HepG2 (cell line): ENCODE measurements around the gene SBK3. TPM values are rescaled to one million over a fixed set of nuclear protein-coding genes. Genes with fewer than 3 reads are reported as not detected.

ENCODE experiments used
- ATAD3A ChIP-seq: sonication (generic); formaldehyde crosslinking; IDR thresholded peaks from 2 replicates; pipeline ENCODE4 v1.4.0; 2020; ENCODE audit warnings: missing genetic modification reagents
- DNMT3B ChIP-seq: conservative IDR thresholded peaks from 2 replicates; pipeline ENCODE4 v1.6.1; 2016; ENCODE audit warnings: missing biosample characterization, control low read depth
- FOXM1 ChIP-seq: sonication (generic); formaldehyde crosslinking; IDR thresholded peaks from 2 replicates; pipeline ENCODE4 v1.5.0; 2020; ENCODE audit warnings: missing genetic modification reagents
- PLRG1 ChIP-seq: fragments of 450-650 bp; conservative IDR thresholded peaks from 2 replicates; pipeline ENCODE4 v1.6.1; 2016
- POGZ ChIP-seq: sonication (generic); formaldehyde crosslinking; IDR thresholded peaks from 2 replicates; pipeline ENCODE4 v1.4.0; 2020; ENCODE audit warnings: mild to moderate bottlenecking, missing genetic modification reagents
- RFXANK ChIP-seq: IDR thresholded peaks from 2 replicates; pipeline ENCODE4 v1.6.1; 2016
- ZBTB8A ChIP-seq: sonication (generic); formaldehyde crosslinking; IDR thresholded peaks from 2 replicates; pipeline ENCODE4 v1.4.0; 2020; ENCODE audit warnings: mild to moderate bottlenecking, low read depth, missing genetic modification reagents, borderline replicate concordance
- ZNF20 ChIP-seq: sonication (generic); formaldehyde crosslinking; IDR thresholded peaks from 2 replicates; pipeline ENCODE4 v1.4.0; 2020; ENCODE audit warnings: mild to moderate bottlenecking, moderate library complexity, missing genetic modification reagents
- ZNF343 ChIP-seq: sonication (generic); formaldehyde crosslinking; IDR thresholded peaks from 2 replicates; pipeline ENCODE4 v1.4.0; 2020; ENCODE audit warnings: mild to moderate bottlenecking, missing genetic modification reagents
- ZNF501 ChIP-seq: sonication (generic); formaldehyde crosslinking; IDR thresholded peaks from 2 replicates; pipeline ENCODE4 v1.5.1; 2020; ENCODE audit warnings: mild to moderate bottlenecking, moderate library complexity, missing genetic modification reagents
- polyA plus RNA-seq, 8 experiments: library from polyadenylated mRNA; depleted of rRNA in 3 of 8; stranded (reverse) in 7 of 8; unstranded in 1 of 8; fragments of >200 nt; fragmentation: Illumina TruSeq in 4 of 8; extraction: Trizol in 4 of 8; gene quantifications; 2 replicates each; pipeline versions ENCODE4 v1.2.1 to v1.2.3, GENCODE V29; 2011 to 2016; ENCODE audit warnings: low read depth in 4 of 8, missing spikeins in 1 of 8, mixed read lengths in 1 of 8; ENCODE audit not compliant: insufficient read depth in 1 of 8
- total RNA-seq, 5 experiments: library from RNA; depleted of rRNA; stranded (reverse); fragments of >200 nt; fragmentation: Illumina TruSeq; extraction: Trizol; gene quantifications; 2 replicates each; pipeline ENCODE4 v1.2.3, GENCODE V29; 2016; ENCODE audit warnings: low read depth in 1 of 5
- TF ChIP-seq, protein P1 (sequence below): sonication (generic); formaldehyde crosslinking; IDR thresholded peaks from 2 replicates; pipeline ENCODE4 v1.8.1; 2022; ENCODE audit warnings: mild to moderate bottlenecking, missing genetic modification reagents
- TF ChIP-seq, protein P2 (sequence below): sonication (generic); formaldehyde crosslinking; IDR thresholded peaks from 2 replicates; pipeline ENCODE4 v1.5.1; 2020; ENCODE audit warnings: mild to moderate bottlenecking, missing genetic modification reagents, borderline replicate concordance
- TF ChIP-seq, protein P3 (sequence below): sonication (generic); formaldehyde crosslinking; IDR thresholded peaks from 2 replicates; pipeline ENCODE4 v1.8.0; 2022; ENCODE audit warnings: missing genetic modification reagents, mild to moderate bottlenecking, moderate library complexity, borderline replicate concordance
- TF ChIP-seq, protein P4 (sequence below): sonication (generic); formaldehyde crosslinking; IDR thresholded peaks from 2 replicates; pipeline ENCODE4 v1.9.0; 2021; ENCODE audit warnings: missing genetic modification reagents, mild to moderate bottlenecking, borderline replicate concordance

The SBK3 gene
- total and polyA plus RNA-seq, 2 of the 13 experiments (the other 11 are each of a cell fraction or from before 2014, with no cell fraction given): 0.66 to 0.77 TPM

DNA sequence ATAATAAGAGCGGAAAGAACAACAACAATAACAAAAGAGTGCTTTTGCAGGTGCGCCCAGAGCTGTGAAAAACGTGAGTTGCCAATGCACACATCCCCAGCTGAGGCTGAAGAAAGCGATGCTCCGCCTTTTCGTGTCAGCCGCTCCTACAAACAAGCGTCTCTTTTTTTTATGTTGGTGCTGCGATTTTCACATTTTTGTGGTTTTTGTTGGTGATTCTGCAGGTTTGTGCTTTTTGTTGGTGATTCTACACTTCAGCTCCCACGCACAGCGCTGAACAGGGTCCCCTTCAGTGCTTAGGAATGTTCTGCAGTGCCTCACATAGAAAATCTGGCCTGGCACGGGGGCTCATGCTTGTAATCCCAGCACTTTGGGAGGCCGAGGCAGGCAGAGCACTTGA is 7.3 kb upstream of the SBK3 start (continued):
- TF ChIP-seq, protein P1, sequence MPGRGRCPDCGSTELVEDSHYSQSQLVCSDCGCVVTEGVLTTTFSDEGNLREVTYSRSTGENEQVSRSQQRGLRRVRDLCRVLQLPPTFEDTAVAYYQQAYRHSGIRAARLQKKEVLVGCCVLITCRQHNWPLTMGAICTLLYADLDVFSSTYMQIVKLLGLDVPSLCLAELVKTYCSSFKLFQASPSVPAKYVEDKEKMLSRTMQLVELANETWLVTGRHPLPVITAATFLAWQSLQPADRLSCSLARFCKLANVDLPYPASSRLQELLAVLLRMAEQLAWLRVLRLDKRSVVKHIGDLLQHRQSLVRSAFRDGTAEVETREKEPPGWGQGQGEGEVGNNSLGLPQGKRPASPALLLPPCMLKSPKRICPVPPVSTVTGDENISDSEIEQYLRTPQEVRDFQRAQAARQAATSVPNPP (CRISPR knock-in tag): no peak
- TF ChIP-seq ZBTB8A (CRISPR knock-in tag) (no peak), DNMT3B (CRISPR knock-in tag) (no peak), PLRG1 (no peak), ZNF343 (CRISPR knock-in tag) (no peak), FOXM1 (CRISPR knock-in tag) (no peak), ZNF20 (no peak), POGZ (no peak; the same call in 1 of the 2 replicates), ATAD3A (CRISPR knock-in tag) (no peak), ZNF501 (no peak), RFXANK (CRISPR knock-in tag) (0 out of 2 replicates have a peak, but pooled peaks have one; percentile 14)
- TF ChIP-seq, protein P2, sequence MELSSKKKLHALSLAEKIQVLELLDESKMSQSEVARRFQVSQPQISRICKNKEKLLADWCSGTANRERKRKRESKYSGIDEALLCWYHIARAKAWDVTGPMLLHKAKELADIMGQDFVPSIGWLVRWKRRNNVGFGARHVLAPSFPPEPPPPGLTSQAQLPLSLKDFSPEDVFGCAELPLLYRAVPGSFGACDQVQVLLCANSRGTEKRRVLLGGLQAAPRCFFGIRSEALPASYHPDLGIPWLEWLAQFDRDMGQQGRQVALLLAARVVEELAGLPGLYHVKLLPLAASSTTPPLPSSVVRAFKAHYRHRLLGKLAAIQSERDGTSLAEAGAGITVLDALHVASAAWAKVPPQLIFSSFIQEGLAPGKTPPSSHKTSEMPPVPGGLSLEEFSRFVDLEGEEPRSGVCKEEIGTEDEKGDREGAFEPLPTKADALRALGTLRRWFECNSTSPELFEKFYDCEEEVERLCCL: no peak
- TF ChIP-seq, protein P3, sequence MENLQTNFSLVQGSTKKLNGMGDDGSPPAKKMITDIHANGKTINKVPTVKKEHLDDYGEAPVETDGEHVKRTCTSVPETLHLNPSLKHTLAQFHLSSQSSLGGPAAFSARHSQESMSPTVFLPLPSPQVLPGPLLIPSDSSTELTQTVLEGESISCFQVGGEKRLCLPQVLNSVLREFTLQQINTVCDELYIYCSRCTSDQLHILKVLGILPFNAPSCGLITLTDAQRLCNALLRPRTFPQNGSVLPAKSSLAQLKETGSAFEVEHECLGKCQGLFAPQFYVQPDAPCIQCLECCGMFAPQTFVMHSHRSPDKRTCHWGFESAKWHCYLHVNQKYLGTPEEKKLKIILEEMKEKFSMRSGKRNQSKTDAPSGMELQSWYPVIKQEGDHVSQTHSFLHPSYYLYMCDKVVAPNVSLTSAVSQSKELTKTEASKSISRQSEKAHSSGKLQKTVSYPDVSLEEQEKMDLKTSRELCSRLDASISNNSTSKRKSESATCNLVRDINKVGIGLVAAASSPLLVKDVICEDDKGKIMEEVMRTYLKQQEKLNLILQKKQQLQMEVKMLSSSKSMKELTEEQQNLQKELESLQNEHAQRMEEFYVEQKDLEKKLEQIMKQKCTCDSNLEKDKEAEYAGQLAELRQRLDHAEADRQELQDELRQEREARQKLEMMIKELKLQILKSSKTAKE (CRISPR knock-in tag): no peak
- TF ChIP-seq, protein P4, sequence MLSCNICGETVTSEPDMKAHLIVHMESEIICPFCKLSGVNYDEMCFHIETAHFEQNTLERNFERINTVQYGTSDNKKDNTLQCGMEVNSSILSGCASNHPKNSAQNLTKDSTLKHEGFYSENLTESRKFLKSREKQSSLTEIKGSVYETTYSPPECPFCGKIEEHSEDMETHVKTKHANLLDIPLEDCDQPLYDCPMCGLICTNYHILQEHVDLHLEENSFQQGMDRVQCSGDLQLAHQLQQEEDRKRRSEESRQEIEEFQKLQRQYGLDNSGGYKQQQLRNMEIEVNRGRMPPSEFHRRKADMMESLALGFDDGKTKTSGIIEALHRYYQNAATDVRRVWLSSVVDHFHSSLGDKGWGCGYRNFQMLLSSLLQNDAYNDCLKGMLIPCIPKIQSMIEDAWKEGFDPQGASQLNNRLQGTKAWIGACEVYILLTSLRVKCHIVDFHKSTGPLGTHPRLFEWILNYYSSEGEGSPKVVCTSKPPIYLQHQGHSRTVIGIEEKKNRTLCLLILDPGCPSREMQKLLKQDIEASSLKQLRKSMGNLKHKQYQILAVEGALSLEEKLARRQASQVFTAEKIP (CRISPR knock-in tag): no peak
- TF ChIP-seq, all 625 proteins: peak for 9
